Stomach (tissue), 4 donors: ENCODE measurements around the gene TOX3.

Experiments used
- EP300 ChIP-seq: sonication (generic); formaldehyde crosslinking; IDR thresholded peaks from one replicate; pipeline ENCODE4 v1.6.1; 2017; ENCODE audit warnings: antibody characterized with exemption
- TF ChIP-seq, protein P1 (sequence below), 7 experiments: fragments of 450-650 bp in 4 of 7; fragments of 200-600 bp in 3 of 7; sonication (generic) in 3 of 7; IDR thresholded peaks; one replicate each; pipeline ENCODE4 v1.5.1; 2016 to 2019; ENCODE audit warnings: antibody characterized with exemption in 7 of 7, control low read depth in 2 of 7, mild to moderate bottlenecking in 1 of 7

DNA sequence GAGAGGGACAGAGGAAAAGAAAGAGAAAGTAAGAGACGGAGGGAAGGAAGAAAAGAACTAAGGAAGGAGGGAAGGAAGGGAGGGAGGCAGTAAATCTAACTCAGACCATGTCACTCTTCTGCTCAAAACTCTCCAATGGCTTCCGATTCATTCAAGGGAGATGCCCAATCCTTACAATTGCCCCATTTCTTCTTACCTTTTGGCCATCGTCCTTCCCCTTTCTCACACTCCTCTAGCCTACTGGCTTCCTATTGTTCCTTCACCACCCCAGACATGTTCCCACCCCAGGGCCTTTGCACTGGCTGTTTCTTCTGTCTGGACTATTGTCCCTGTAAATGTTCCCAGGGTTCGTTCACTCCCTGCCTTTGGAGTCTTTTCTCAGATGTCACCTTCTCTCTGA is 72.3 kb downstream of the TOX3 start:
- TF ChIP-seq, protein P1, sequence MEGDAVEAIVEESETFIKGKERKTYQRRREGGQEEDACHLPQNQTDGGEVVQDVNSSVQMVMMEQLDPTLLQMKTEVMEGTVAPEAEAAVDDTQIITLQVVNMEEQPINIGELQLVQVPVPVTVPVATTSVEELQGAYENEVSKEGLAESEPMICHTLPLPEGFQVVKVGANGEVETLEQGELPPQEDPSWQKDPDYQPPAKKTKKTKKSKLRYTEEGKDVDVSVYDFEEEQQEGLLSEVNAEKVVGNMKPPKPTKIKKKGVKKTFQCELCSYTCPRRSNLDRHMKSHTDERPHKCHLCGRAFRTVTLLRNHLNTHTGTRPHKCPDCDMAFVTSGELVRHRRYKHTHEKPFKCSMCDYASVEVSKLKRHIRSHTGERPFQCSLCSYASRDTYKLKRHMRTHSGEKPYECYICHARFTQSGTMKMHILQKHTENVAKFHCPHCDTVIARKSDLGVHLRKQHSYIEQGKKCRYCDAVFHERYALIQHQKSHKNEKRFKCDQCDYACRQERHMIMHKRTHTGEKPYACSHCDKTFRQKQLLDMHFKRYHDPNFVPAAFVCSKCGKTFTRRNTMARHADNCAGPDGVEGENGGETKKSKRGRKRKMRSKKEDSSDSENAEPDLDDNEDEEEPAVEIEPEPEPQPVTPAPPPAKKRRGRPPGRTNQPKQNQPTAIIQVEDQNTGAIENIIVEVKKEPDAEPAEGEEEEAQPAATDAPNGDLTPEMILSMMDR (IDR thresholded peaks at IDR 0.05), result no peak
- no peak for TF ChIP-seq EP300
